ENCODE data around the gene MORC4. TPM values are rescaled to one million over a fixed set of nuclear protein-coding genes. Genes with fewer than 3 reads are reported as not detected.

The MORC4 gene
- total RNA-seq, 2 experiments from 2014 or later, result 6.8 to 11.5 TPM

DNA sequence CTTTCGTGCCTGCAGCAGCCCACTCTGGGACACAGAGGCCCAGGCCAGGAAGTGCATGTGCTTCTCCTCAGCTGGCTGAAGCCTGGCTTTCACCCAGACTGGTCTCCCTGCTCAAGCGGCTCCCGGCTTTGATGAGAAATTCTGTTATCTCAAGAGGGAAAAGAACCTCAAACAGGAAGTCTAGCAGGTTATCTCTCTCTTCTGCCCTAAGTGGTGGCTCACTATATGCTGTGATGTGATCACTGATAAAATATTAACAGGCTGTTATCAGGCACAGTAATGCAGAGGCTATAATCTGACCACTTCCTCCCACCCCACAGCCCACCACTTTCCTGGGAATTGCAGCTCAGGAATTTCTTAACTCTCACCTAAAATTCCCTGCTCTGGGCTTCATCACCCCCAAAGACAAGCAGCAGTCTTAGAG lies 66.5 kb downstream of the MORC4 start:
- H2AFZ ChIP-seq (ENCODE audit: low read length), result no peak overlapping the region
- no peak overlapping the region for H3K27ac ChIP-seq (ENCODE audit: low read depth, low read length, poor library complexity, severe bottlenecking)
- ChIA-PET CTCF (ENCODE audit: unreplicated experiment) (interaction anchor here (0.5 kb wide), 1 partner anchor 11 kb away, joined by 3 read pairs; no protein-coding TSS in a partner anchor), POLR2A (no interaction called here)
- H4K20me1 ChIP-seq (ENCODE audit: insufficient read depth, low read length), result no peaks in the 10 kb centered on the region
- no peaks in the 10 kb centered on the region for H3K4me1 ChIP-seq (ENCODE audit: insufficient read depth, low read length, poor library complexity, severe bottlenecking)
- TF ChIP-seq EZH2phosphoT487 (IDR thresholded peaks at IDR 0.05; ENCODE audit: borderline replicate concordance, low read depth, low read length), result no peak
- TF ChIP-seq, protein P1, sequence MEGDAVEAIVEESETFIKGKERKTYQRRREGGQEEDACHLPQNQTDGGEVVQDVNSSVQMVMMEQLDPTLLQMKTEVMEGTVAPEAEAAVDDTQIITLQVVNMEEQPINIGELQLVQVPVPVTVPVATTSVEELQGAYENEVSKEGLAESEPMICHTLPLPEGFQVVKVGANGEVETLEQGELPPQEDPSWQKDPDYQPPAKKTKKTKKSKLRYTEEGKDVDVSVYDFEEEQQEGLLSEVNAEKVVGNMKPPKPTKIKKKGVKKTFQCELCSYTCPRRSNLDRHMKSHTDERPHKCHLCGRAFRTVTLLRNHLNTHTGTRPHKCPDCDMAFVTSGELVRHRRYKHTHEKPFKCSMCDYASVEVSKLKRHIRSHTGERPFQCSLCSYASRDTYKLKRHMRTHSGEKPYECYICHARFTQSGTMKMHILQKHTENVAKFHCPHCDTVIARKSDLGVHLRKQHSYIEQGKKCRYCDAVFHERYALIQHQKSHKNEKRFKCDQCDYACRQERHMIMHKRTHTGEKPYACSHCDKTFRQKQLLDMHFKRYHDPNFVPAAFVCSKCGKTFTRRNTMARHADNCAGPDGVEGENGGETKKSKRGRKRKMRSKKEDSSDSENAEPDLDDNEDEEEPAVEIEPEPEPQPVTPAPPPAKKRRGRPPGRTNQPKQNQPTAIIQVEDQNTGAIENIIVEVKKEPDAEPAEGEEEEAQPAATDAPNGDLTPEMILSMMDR (conservative IDR thresholded peaks at IDR 0.05; ENCODE audit: low read length), result no peak
- no peak overlapping the region for H3K4me3 ChIP-seq (ENCODE audit: low read depth, low read length, poor library complexity, severe bottlenecking)
- intact Hi-C loops (cut with micrococcal nuclease; ENCODE audit: unreplicated experiment), result no loop called here
- H3K9me3 ChIP-seq (ENCODE audit: low read length), result no peaks in the 10 kb centered on the region
- H3K4me2 ChIP-seq (ENCODE audit: low read length), result no peak overlapping the region
- BruUV-seq (replicated peaks), result no TSS peak
- no peaks in the 10 kb centered on the region for H3K9me2 ChIP-seq (ENCODE audit: insufficient read depth, low read length)
- H3K79me2 ChIP-seq (ENCODE audit: insufficient read depth, low read depth, low read length), result no peaks in the 10 kb centered on the region
- no peak for DNase-seq (ENCODE audit: low spot score)
- no peaks in the 10 kb centered on the region for H3K36me3 ChIP-seq (ENCODE audit: insufficient read depth, low read length)

- ChIA-PET CTCF (ENCODE audit: unreplicated experiment) (interaction anchor here (0.5 kb wide), 1 partner anchor 12 kb away, joined by 3 read pairs; no protein-coding TSS in a partner anchor), POLR2A (interaction anchor here (0.6 kb wide), 1 partner anchor 1014 kb away, joined by 6 read pairs; no protein-coding TSS in a partner anchor)
- Histone ChIP-seq H3K27ac (ENCODE audit: low read depth, low read length, poor library complexity, severe bottlenecking) (no peak overlapping the region), H3K9me3 (ENCODE audit: low read length) (no peaks in the 10 kb centered on the region), H3K36me3 (ENCODE audit: insufficient read depth, low read length) (no peaks in the 10 kb centered on the region), H3K4me2 (ENCODE audit: low read length) (no peak overlapping the region), H3K4me3 (ENCODE audit: low read depth, low read length, poor library complexity, severe bottlenecking) (no peak overlapping the region), H4K20me1 (ENCODE audit: insufficient read depth, low read length) (no peaks in the 10 kb centered on the region), H2AFZ (ENCODE audit: low read length) (no peak overlapping the region), H3K9me2 (ENCODE audit: insufficient read depth, low read length) (no peaks in the 10 kb centered on the region), H3K4me1 (ENCODE audit: insufficient read depth, low read length, poor library complexity, severe bottlenecking) (no peaks in the 10 kb centered on the region), H3K79me2 (ENCODE audit: insufficient read depth, low read depth, low read length) (no peaks in the 10 kb centered on the region)
- BruUV-seq (replicated peaks), result no TSS peak
- TF ChIP-seq EZH2phosphoT487 (IDR thresholded peaks at IDR 0.05; ENCODE audit: borderline replicate concordance, low read depth, low read length), result no peak
- TF ChIP-seq, protein P1 (conservative IDR thresholded peaks at IDR 0.05; ENCODE audit: low read length), result no peak
- DNase-seq (ENCODE audit: low spot score), result no peak
- intact Hi-C loops (cut with micrococcal nuclease; ENCODE audit: unreplicated experiment), result no loop called here
These were observed 67.0 kb downstream of the MORC4 start for GRCh38 chrX:106932960-106933537.

DNA sequence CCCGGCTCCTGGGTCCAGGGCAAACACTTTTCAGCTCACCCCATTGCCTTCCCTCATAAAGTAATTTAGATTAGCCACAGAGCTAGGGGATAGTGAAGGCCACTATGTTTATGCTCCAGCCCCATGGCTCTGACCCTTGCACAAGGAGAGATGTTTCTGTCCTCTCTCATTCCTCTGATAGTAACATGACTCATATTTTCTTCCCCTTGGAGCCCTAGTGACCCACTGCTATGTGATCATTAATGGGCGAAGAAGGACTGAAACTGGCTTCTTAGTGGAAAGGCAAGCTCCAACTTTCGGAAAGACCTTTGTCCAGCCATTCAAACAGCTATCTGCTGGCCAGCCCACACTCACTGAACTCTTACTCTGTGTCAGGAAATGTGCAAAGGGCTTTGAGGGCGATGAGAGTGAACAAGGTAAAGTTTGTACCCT lies 67.5 kb downstream of the MORC4 start:
- H3K27ac ChIP-seq (ENCODE audit: low read depth, low read length, poor library complexity, severe bottlenecking), result no peak overlapping the region
- no peak overlapping the region for H3K4me3 ChIP-seq (ENCODE audit: low read depth, low read length, poor library complexity, severe bottlenecking)
- H3K79me2 ChIP-seq (ENCODE audit: insufficient read depth, low read depth, low read length), result no peaks in the 10 kb centered on the region
- no peak for DNase-seq (ENCODE audit: low spot score)
- H3K4me2 ChIP-seq (ENCODE audit: low read length), result no peak overlapping the region
- ChIA-PET POLR2A (interaction anchor here (0.6 kb wide), 1 partner anchor 1014 kb away, joined by 6 read pairs; no protein-coding TSS in a partner anchor), CTCF (ENCODE audit: unreplicated experiment) (interaction anchor here (0.6 kb wide), 1 partner anchor 835 kb away, joined by 6 read pairs; no protein-coding TSS in a partner anchor)
- H4K20me1 ChIP-seq (ENCODE audit: insufficient read depth, low read length), result no peaks in the 10 kb centered on the region
- H3K9me2 ChIP-seq (ENCODE audit: insufficient read depth, low read length), result no peaks in the 10 kb centered on the region
- BruUV-seq (replicated peaks), result no TSS peak
- no peaks in the 10 kb centered on the region for H3K9me3 ChIP-seq (ENCODE audit: low read length)
- TF ChIP-seq EZH2phosphoT487 (IDR thresholded peaks at IDR 0.05; ENCODE audit: borderline replicate concordance, low read depth, low read length), result no peak
- TF ChIP-seq, protein P1 (conservative IDR thresholded peaks at IDR 0.05; ENCODE audit: low read length), result no peak
- no peaks in the 10 kb centered on the region for H3K4me1 ChIP-seq (ENCODE audit: insufficient read depth, low read length, poor library complexity, severe bottlenecking)
- no peaks in the 10 kb centered on the region for H3K36me3 ChIP-seq (ENCODE audit: insufficient read depth, low read length)
- no peak overlapping the region for H2AFZ ChIP-seq (ENCODE audit: low read length)
- intact Hi-C loops (cut with micrococcal nuclease; ENCODE audit: unreplicated experiment), result no loop called here

Data from OCI-LY7 (cell line).